IMR-90 (cell line): ENCODE results near the gene TBC1D10B. TPM values are rescaled to one million over a fixed set of nuclear protein-coding genes. Genes with fewer than 3 reads are reported as not detected.
A peak's percentile ranks its signal among the peaks of the same experiment; 100 is the strongest.

Experiments
- ATAC-seq: fragments of 200-7000 bp; cut with Tn5 transposase; 2 replicates; pipeline ENCODE4 v1.9.1; 2020; ENCODE audit warnings: low read depth, mild to moderate bottlenecking, moderate library complexity
- BruUV-seq: library from RNA; stranded (reverse); fragments of 400-500 nt; replicated peaks from 2 replicates; lab custom pipeline; 2021; lab: Mats Ljungman, UMichigan
- CTCF ChIA-PET: fragments of 300-600 bp; formaldehyde crosslinking; extraction: SDS; loops from one replicate; lab custom pipeline; 2021; ENCODE audit warnings: antibody characterized with exemption; lab: Yijun Ruan, JAX
- POLR2A ChIA-PET: fragments of 300-600 bp; sonication (Branson Sonifier 250); formaldehyde crosslinking; loops from one replicate; lab custom pipeline; 2022; ENCODE audit warnings: antibody characterized with exemption; ENCODE audit not compliant: unreplicated experiment; lab: Charles Lee
- DNase-seq: peaks from one replicate; pipeline ENCODE4 v3.0.0; 2013
- H2AFZ ChIP-seq: replicated peaks from 2 replicates; pipeline ENCODE3; 2013; ENCODE audit warnings: low read length, mild to moderate bottlenecking; ENCODE audit not compliant: poor library complexity
- H2AK5ac ChIP-seq: 2 replicates; pipeline ENCODE4 v1.6.1; 2013; ENCODE audit warnings: low read depth, low read length, inconsistent platforms
- H2AK9ac ChIP-seq: replicated peaks from 2 replicates; pipeline ENCODE3; 2013; ENCODE audit warnings: mild to moderate bottlenecking, low read depth, low read length, moderate library complexity; ENCODE audit not compliant: poor library complexity
- H2BK120ac ChIP-seq: 2 replicates; pipeline ENCODE4 v1.6.1; 2013; ENCODE audit warnings: low read depth, low read length, inconsistent platforms
- H2BK15ac ChIP-seq: 3 replicates; pipeline ENCODE4 v1.6.1; 2013; ENCODE audit warnings: low read depth, low read length, inconsistent platforms
- H2BK20ac ChIP-seq: 2 replicates; pipeline ENCODE4 v1.6.1; 2013; ENCODE audit warnings: low read depth, mild to moderate bottlenecking, inconsistent platforms, low read length, moderate library complexity
- H2BK5ac ChIP-seq: 2 replicates; pipeline ENCODE4 v1.6.1; 2013; ENCODE audit warnings: mild to moderate bottlenecking, low read depth, low read length, inconsistent platforms; ENCODE audit not compliant: poor library complexity, severe bottlenecking
- H3K14ac ChIP-seq: replicated peaks from 2 replicates; pipeline ENCODE4 v1.6.1; 2013; ENCODE audit warnings: low read depth, low read length, inconsistent platforms
- H3K18ac ChIP-seq: 2 replicates; pipeline ENCODE4 v1.6.1; 2013; ENCODE audit warnings: low read depth, low read length, control low read depth
- H3K23ac ChIP-seq: 2 replicates; pipeline ENCODE4 v1.6.1; 2013; ENCODE audit warnings: low read depth, low read length, inconsistent platforms
- H3K27ac ChIP-seq: 2 replicates; pipeline ENCODE4 v1.5.1; 2013; ENCODE audit warnings: mild to moderate bottlenecking, control low read depth, low read length; ENCODE audit not compliant: insufficient read depth
- H3K27me3 ChIP-seq: 2 replicates; pipeline ENCODE4 v1.6.1; 2013; ENCODE audit warnings: low read length; ENCODE audit not compliant: control insufficient read depth, insufficient read depth
- H3K36me3 ChIP-seq: 2 replicates; pipeline ENCODE4 v1.6.1; 2013; ENCODE audit warnings: low read length, mixed read lengths; ENCODE audit not compliant: control insufficient read depth, insufficient read depth
- H3K4ac ChIP-seq: 2 replicates; pipeline ENCODE4 v1.6.1; 2013; ENCODE audit warnings: low read depth, low read length, inconsistent platforms
- H3K4me1 ChIP-seq: 2 replicates; pipeline ENCODE4 v1.6.1; 2013; ENCODE audit warnings: low read length, mixed read lengths; ENCODE audit not compliant: control insufficient read depth, insufficient read depth
- H3K4me2 ChIP-seq: 2 replicates; pipeline ENCODE4 v1.6.1; 2013; ENCODE audit warnings: low read depth, mild to moderate bottlenecking, control low read depth, low read length, moderate library complexity
- H3K4me3 ChIP-seq: 2 replicates; pipeline ENCODE4 v1.5.1; 2013; ENCODE audit warnings: low read depth, mild to moderate bottlenecking, control low read depth, low read length, moderate library complexity; ENCODE audit not compliant: insufficient read depth
- H3K56ac ChIP-seq: 2 replicates; pipeline ENCODE4 v1.6.1; 2013; ENCODE audit warnings: low read length, inconsistent platforms; ENCODE audit not compliant: insufficient read depth; ENCODE audit errors: extremely low read depth
- H3K79me1 ChIP-seq, 2 experiments: 2 replicates each; pipeline ENCODE4 v1.6.1; 2013; ENCODE audit warnings: low read length in 2 of 2, inconsistent platforms in 1 of 2, low read depth in 1 of 2
- H3K9ac ChIP-seq: 2 replicates; pipeline ENCODE4 v1.6.1; 2013; ENCODE audit warnings: low read depth, low read length, control low read depth
- H3K9me1 ChIP-seq: 2 replicates; pipeline ENCODE4 v1.6.1; 2013; ENCODE audit warnings: low read length, inconsistent platforms; ENCODE audit not compliant: insufficient read depth
- H3K9me3 ChIP-seq: 2 replicates; pipeline ENCODE4 v1.6.1; 2013; ENCODE audit warnings: low read length; ENCODE audit not compliant: control insufficient read depth, insufficient read depth
- H4K20me1 ChIP-seq: 2 replicates; pipeline ENCODE4 v1.6.1; 2013; ENCODE audit warnings: low read length, inconsistent platforms; ENCODE audit not compliant: insufficient read depth
- H4K5ac ChIP-seq: 2 replicates; pipeline ENCODE4 v1.6.1; 2013; ENCODE audit warnings: mild to moderate bottlenecking, low read depth, low read length, control low read depth
- H4K8ac ChIP-seq, 2 experiments: 2 replicates each; pipeline ENCODE4 v1.6.1; 2013; ENCODE audit warnings: low read depth in 2 of 2, low read length in 2 of 2, control low read depth in 1 of 2, inconsistent platforms in 1 of 2
- H4K91ac ChIP-seq: 2 replicates; pipeline ENCODE4 v1.6.1; 2013; ENCODE audit warnings: low read depth, low read length, inconsistent platforms; ENCODE audit not compliant: insufficient read depth
- ELK1 ChIP-seq: fragments of 150-350 bp; IDR thresholded peaks from 2 replicates; pipeline ENCODE4 v1.6.1; 2016; ENCODE audit warnings: low read depth, mild to moderate bottlenecking, low read length, moderate library complexity, borderline replicate concordance
- MXI1 ChIP-seq: IDR thresholded peaks from 2 replicates; pipeline ENCODE4 v1.6.1; 2012; ENCODE audit warnings: low read depth, mild to moderate bottlenecking, low read length, moderate library complexity, borderline replicate concordance
- RCOR1 ChIP-seq: IDR thresholded peaks from 2 replicates; pipeline ENCODE4 v1.6.1; 2012; ENCODE audit warnings: mild to moderate bottlenecking, low read length, improper control_type of control experiment; ENCODE audit not compliant: insufficient replicate concordance
- USF2 ChIP-seq: fragments of 150-350 bp; IDR thresholded peaks from 2 replicates; pipeline ENCODE4 v1.6.1; 2017; ENCODE audit warnings: mild to moderate bottlenecking, antibody characterized with exemption, low read length, low read depth
- WGBS, 2 experiments: methylation state at CpG; one replicate each; pipeline versions ENCODE4 v1.1.5 to v1.1.7; 2013; ENCODE audit warnings: missing lambda C conversion rate in 2 of 2; ENCODE audit not compliant: insufficient read length in 1 of 2; ENCODE audit errors: extremely low coverage in 2 of 2; 5-methylcytosine and 5-hydroxymethylcytosine counted together
- dilution Hi-C: fragments of 300-500 bp; cut with HindIII; formaldehyde crosslinking; loops from one replicate; pipeline ENCODE4 v1.14.3; 2018; ENCODE audit warnings: low sequenced_read_pairs; ENCODE audit not compliant: unreplicated experiment
- in situ Hi-C: fragments of 300-500 bp; cut with MboI; formaldehyde crosslinking; loops from 3 replicates; pipeline ENCODE4 v1.14.3; 2019; ENCODE audit warnings: low sequenced_read_pairs, inconsistent platforms, mixed read lengths
- intact Hi-C: fragments of 100-400 bp; cut with micrococcal nuclease; formaldehyde crosslinking; loops from 2 replicates; pipeline ENCODE4 v1.10.0; 2022
- polyA plus RNA-seq, 3 experiments: library from polyadenylated mRNA; depleted of rRNA; stranded (reverse); fragments of >200 nt; gene quantifications; 2 replicates each; pipeline ENCODE4 v1.2.3, GENCODE V29; 2012; ENCODE audit warnings: low replicate concordance in 1 of 3
- total RNA-seq: library from RNA; depleted of rRNA; stranded (reverse); fragments of >200 nt; gene quantifications from 2 replicates; pipeline ENCODE4 v1.2.3, GENCODE V29; 2012

TBC1D10B gene
- total and polyA plus RNA-seq, 2 of the 4 experiments (the other 2 are of a cell fraction), result 8.4 to 24.9 TPM

- Histone ChIP-seq H2BK15ac (no peak overlapping the region), H3K23ac (peak overlapping the region; percentile 72), H2AFZ (peak overlapping the region; percentile 99), H3K9me1 (peaks cover 16% of the 10 kb centered on the region), H3K4ac (peak overlapping the region; percentile 58), H3K9me3 (no peaks in the 10 kb centered on the region), H2AK5ac (peak overlapping the region; percentile 74), H2AK9ac (peak overlapping the region; percentile 98), H3K4me1 (peaks cover 7% of the 10 kb centered on the region), H2BK120ac (no peak overlapping the region; the same call in 1 of the 2 replicates), H3K4me3 (peak overlapping the region; percentile 71), H2BK5ac (peak overlapping the region; percentile 35), H3K18ac (no peak overlapping the region), H4K91ac (no peak overlapping the region), H3K36me3 (no peaks in the 10 kb centered on the region), H3K9ac (peak overlapping the region; percentile 57), H2BK20ac (no peak overlapping the region), H3K56ac (no peak overlapping the region), H4K8ac (peak overlapping the region in 1 of 2 experiments; percentile 69; a peak in 1 of 4 replicates), H3K79me1 (peaks cover 5 to 30% of the 10 kb centered on the region in 2 experiments), H3K14ac (peak overlapping the region; percentile 7; the same call in 1 of the 2 replicates), H3K27ac (peak overlapping the region; percentile 50), H3K4me2 (peak overlapping the region; percentile 92), H4K20me1 (peaks cover 10% of the 10 kb centered on the region), H4K5ac (0 out of 2 replicates have a peak overlapping the region, but pooled peaks have one; percentile 33), H3K27me3 (no peaks in the 10 kb centered on the region)
- no peak for DNase-seq
- ChIA-PET CTCF (no interaction called here), POLR2A (no interaction called here)
- ATAC-seq, result no peak
- no TSS peak for BruUV-seq
- intact Hi-C loops (loop anchor here (2.0 kb wide), 1 partner anchor 16 kb away; the partner anchor contains the start of gene ZNF48), in situ Hi-C loops (no loop called here), dilution Hi-C loops (no loop called here)
- WGBS, 2 experiments, result 27% methylated on average over 12 of the region's 27 CpGs; no CpG with 5 or more reads in 1 of the 2 experiments
- TF ChIP-seq MXI1 (no peak), USF2 (no peak), RCOR1 (no peak), ELK1 (no peak)
Observed at GRCh38 chr16:30379158-30379783, 9.0 kb upstream of the TBC1D10B start.
